GM23248 (cell line): ENCODE results near the gene GBF1.

ENCODE experiments used
- EZH2 ChIP-seq: fragments of 200-600 bp; sonication (generic); IDR thresholded peaks from 2 replicates; pipeline ENCODE4 v1.6.1; 2018; ENCODE audit warnings: antibody characterized with exemption, mild to moderate bottlenecking; ENCODE audit not compliant: insufficient read depth, poor library complexity, severe bottlenecking
- EZH2phosphoT487 ChIP-seq: fragments of 200-600 bp; sonication (generic); IDR thresholded peaks from 2 replicates; pipeline ENCODE4 v1.6.1; 2018; ENCODE audit warnings: antibody characterized with exemption, moderate library complexity, mild to moderate bottlenecking, low read depth; ENCODE audit not compliant: insufficient read depth

DNA sequence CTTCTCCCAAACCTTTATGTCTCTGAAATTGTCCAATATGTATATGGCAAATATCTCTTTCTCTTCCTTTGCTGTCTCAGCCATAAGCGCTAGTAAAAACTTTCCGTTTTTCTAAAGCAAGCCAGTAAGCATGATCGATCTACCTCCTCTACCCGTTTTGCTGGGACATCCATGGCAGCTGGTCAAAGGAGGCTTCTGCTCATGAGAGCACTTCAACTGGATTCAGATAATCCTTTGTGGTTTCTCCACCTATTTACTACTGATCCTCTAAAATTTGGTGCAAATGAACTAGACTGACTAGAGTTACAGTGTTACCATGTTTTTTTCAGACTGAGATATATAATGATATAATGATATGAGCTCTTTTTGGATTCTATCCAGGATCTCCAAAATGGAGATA, 42.7 kb downstream of the GBF1 start:
- no peak for TF ChIP-seq EZH2
- no peak for TF ChIP-seq EZH2phosphoT487
